DMS153 treated with DMSO at 0.1 percent for 48 hours (cell line): Measurements from ENCODE around the gene STK11.
A peak's percentile ranks its signal among the peaks of the same experiment; 100 is the strongest.
"Not testable (repeated sequence)": the region's sequence is repeated elsewhere in the genome, so short reads cannot be mapped to it uniquely, and the experiment has no call there.

Experiments used
- DNase-seq: peaks from one replicate; lab custom pipeline; 2025; ENCODE audit not compliant: unreplicated experiment; lab: John Stamatoyannopoulos, UW

Gene STK11

GRCh38 chr19:1169411-1169791 lies 36.2 kb upstream of the STK11 start:
- no peak for DNase-seq

- DNase-seq: no peak
These were observed 35.4 kb upstream of the STK11 start for GRCh38 chr19:1169921-1170885.

GRCh38 chr19:1170938-1171754 lies 34.4 kb upstream of the STK11 start:
- no peak for DNase-seq

- no peak for DNase-seq
These were observed 33.7 kb upstream of the STK11 start for GRCh38 chr19:1171755-1172352.

- DNase-seq: no peak
These were observed 33.0 kb upstream of the STK11 start for GRCh38 chr19:1172353-1173158.

GRCh38 chr19:1173159-1173844 lies 32.3 kb upstream of the STK11 start:
- no peak for DNase-seq

GRCh38 chr19:1173845-1174809 lies 31.5 kb upstream of the STK11 start, which contains the start of gene SBNO2:
SBNO2 (minus strand) TSS chr19:1174268; CDS start chr19:1154276, 19,992 bp downstream.
- peak; percentile 3 for DNase-seq

- DNase-seq: no peak
These were observed 28.1 kb upstream of the STK11 start for GRCh38 chr19:1177322-1178114.

GRCh38 chr19:1181606-1182005 lies 24.0 kb upstream of the STK11 start:
- no peak for DNase-seq

GRCh38 chr19:1182068-1182467 lies 23.5 kb upstream of the STK11 start:
- DNase-seq: no peak

- no peak for DNase-seq
These were observed 22.9 kb upstream of the STK11 start for GRCh38 chr19:1182727-1183126.

GRCh38 chr19:1183543-1184172 lies 21.9 kb upstream of the STK11 start:
- DNase-seq: no peak

- DNase-seq: no peak
These were observed 16.2 kb upstream of the STK11 start for GRCh38 chr19:1189419-1189818.

- DNase-seq: no peak
These were observed 6.0 kb upstream of the STK11 start for GRCh38 chr19:1199531-1199930.

- not testable (repeated sequence) for DNase-seq
These were observed 5.0 kb upstream of the STK11 start for GRCh38 chr19:1200614-1201013.

- no peak for DNase-seq
These were observed 729 bp downstream of the STK11 start for GRCh38 chr19:1206150-1206863.

- no peak for DNase-seq
These were observed 1.4 kb downstream of the STK11 start for GRCh38 chr19:1206864-1207450.
